Sigmoid colon (tissue), 7 donors: ENCODE results near the gene RNF7. TPM values are rescaled to one million over a fixed set of nuclear protein-coding genes. Genes with fewer than 3 reads are reported as not detected.

ENCODE experiments used
- DNase-seq: peaks from one replicate; pipeline ENCODE4 v3.0.0-alpha.2; 2019
- H3K27ac ChIP-seq, 4 donors: fragments of 200-600 bp; sonication (generic); one replicate each; pipeline ENCODE4 v1.5.1; 2016 to 2019; ENCODE audit warnings: mild to moderate bottlenecking in 1 of 4
- H3K27me3 ChIP-seq, 3 donors: fragments of 200-600 bp; sonication (generic); one replicate each; pipeline ENCODE4 v1.5.1; 2019; ENCODE audit warnings: mild to moderate bottlenecking in 1 of 3
- H3K36me3 ChIP-seq, 4 donors: fragments of 200-600 bp; sonication (generic); one replicate each; pipeline ENCODE4 v1.5.1; 2016 to 2019
- H3K4me1 ChIP-seq, 4 donors: fragments of 200-600 bp; sonication (generic); one replicate each; pipeline ENCODE4 v1.5.1; 2017 to 2019
- H3K4me3 ChIP-seq, 4 donors: fragments of 200-600 bp; sonication (generic); one replicate each; pipeline ENCODE4 v1.5.1; 2017 to 2019; ENCODE audit warnings: mild to moderate bottlenecking in 2 of 4, moderate library complexity in 1 of 4
- H3K9me3 ChIP-seq, 4 donors: fragments of 200-600 bp in 3 of 4; sonication (generic) in 3 of 4; one replicate each; pipeline versions ENCODE4 v1.5.1 to v1.6.1; 2013 to 2019
- EP300 ChIP-seq, 4 donors: sonication (generic); formaldehyde crosslinking; IDR thresholded peaks; one replicate each; pipeline ENCODE4 v1.6.1; 2017; ENCODE audit warnings: antibody characterized with exemption in 4 of 4
- POLR2A ChIP-seq, 2 donors: fragments of 450-650 bp; IDR thresholded peaks; one replicate each; pipeline ENCODE4 v1.6.1; 2016; ENCODE audit warnings: antibody characterized with exemption in 2 of 2, mild to moderate bottlenecking in 2 of 2, moderate library complexity in 2 of 2
- POLR2AphosphoS5 ChIP-seq, 4 donors: sonication (generic); formaldehyde crosslinking; IDR thresholded peaks; one replicate each; pipeline ENCODE4 v1.6.1; 2017; ENCODE audit warnings: antibody characterized with exemption in 4 of 4
- WGBS, 2 donors: extraction: QIAGEN DNeasy Blood & Tissue Kit; methylation state at CpG; one replicate each; pipeline ENCODE4 v1.1.7; 2013; 5-methylcytosine and 5-hydroxymethylcytosine counted together
- intact Hi-C: fragments of 100-400 bp; cut with DNase I; formaldehyde crosslinking; loops from one replicate; pipeline ENCODE4 v1.15.1; 2023
- polyA plus RNA-seq, 3 donors: library from polyadenylated mRNA; stranded (reverse); fragments of 200-250 nt; gene quantifications; one replicate each; pipeline ENCODE4 v1.2.3, GENCODE V29; 2013
- small RNA-seq, 3 donors: library from RNA; depleted of rRNA; stranded (forward); fragments of <200 nt; gene quantifications; one replicate each; pipeline ENCODE3, GENCODE V24; 2016
- total RNA-seq, 4 donors: library from RNA; depleted of rRNA; stranded (reverse); fragments of >200 nt; gene quantifications; one replicate each; pipeline ENCODE4 v1.1.0, GENCODE V29; 2016
- TF ChIP-seq, protein P1 (sequence below), 4 experiments: fragments of 450-650 bp in 3 of 4; fragments of 200-600 bp in 1 of 4; IDR thresholded peaks; one replicate each; pipeline ENCODE4 v1.5.1; 2016 to 2019; ENCODE audit warnings: antibody characterized with exemption in 4 of 4, mild to moderate bottlenecking in 3 of 4, moderate library complexity in 2 of 4
- donor health status: healthy with polysubstance abuse.
- donor health status: Bipolar disorder and iron deficiency.
- donor health status: healthy.

The RNF7 gene
- total and polyA plus RNA-seq, 7 donors: 87.2 to 292 (median 139) TPM

DNA sequence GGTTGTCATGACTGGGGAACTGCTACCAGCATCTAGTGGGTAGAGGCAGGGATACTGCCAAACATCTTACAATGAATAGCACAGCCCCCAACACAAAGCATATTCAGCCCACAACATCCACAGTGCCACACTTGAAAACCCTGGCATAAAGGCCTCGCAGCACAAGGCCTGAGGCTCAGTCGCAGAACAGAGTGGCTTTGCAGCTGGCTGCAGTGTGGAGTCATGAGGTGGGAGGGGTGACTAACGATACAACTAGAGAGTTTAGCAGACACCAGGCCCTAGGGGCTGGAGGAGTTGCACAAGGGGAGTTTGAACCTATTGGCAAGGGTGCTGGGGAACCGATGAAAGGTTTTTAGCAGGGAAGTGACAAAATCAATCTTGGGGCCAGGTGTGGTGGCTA lies 57.2 kb downstream of the RNF7 start:
- no peaks in the 10 kb centered on the region for H3K36me3 ChIP-seq
- intact Hi-C loops: loop anchor here (5.0 kb wide), 1 partner anchor 58 kb away; the partner anchor contains the start of gene RNF7
- DNase-seq: no peak
- no peak for TF ChIP-seq POLR2A (IDR thresholded peaks at IDR 0.05)
- TF ChIP-seq, protein P1, sequence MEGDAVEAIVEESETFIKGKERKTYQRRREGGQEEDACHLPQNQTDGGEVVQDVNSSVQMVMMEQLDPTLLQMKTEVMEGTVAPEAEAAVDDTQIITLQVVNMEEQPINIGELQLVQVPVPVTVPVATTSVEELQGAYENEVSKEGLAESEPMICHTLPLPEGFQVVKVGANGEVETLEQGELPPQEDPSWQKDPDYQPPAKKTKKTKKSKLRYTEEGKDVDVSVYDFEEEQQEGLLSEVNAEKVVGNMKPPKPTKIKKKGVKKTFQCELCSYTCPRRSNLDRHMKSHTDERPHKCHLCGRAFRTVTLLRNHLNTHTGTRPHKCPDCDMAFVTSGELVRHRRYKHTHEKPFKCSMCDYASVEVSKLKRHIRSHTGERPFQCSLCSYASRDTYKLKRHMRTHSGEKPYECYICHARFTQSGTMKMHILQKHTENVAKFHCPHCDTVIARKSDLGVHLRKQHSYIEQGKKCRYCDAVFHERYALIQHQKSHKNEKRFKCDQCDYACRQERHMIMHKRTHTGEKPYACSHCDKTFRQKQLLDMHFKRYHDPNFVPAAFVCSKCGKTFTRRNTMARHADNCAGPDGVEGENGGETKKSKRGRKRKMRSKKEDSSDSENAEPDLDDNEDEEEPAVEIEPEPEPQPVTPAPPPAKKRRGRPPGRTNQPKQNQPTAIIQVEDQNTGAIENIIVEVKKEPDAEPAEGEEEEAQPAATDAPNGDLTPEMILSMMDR (IDR thresholded peaks at IDR 0.05): no peak
- no peak for TF ChIP-seq POLR2AphosphoS5 (IDR thresholded peaks at IDR 0.05)
- TF ChIP-seq EP300 (IDR thresholded peaks at IDR 0.05): no peak
- no peaks in the 10 kb centered on the region for H3K27me3 ChIP-seq
- H3K4me3 ChIP-seq: no peak overlapping the region
- H3K4me1 ChIP-seq: peaks cover 0 to 47% (median 38%) of the 10 kb centered on the region in 4 donors
- peak overlapping the region in 2 of 4 donors; percentile 85 to 86 for H3K27ac ChIP-seq
- WGBS, 2 donors: 76 to 93% methylated on average over 4 of the region's 4 CpGs
- H3K9me3 ChIP-seq: no peaks in the 10 kb centered on the region

DNA sequence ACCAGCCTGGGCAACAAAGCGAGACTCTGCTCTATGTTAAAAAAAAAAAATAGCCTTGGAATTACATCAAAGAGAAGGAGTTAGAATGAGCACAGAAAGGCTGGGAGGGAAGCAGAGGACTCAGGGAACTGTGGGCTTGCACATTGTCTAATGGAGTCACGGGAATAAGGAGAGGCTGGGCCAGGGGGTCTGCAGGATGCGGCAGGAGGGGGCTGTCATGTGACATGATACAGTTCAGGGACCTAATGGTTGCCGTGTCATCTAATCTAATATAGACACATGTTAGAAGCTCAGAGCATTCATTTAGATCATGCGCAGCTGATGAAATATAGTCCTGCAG lies 57.6 kb downstream of the RNF7 start:
- intact Hi-C loops: loop anchor here (5.0 kb wide), 1 partner anchor 58 kb away; the partner anchor contains the start of gene RNF7
- no peak for TF ChIP-seq POLR2A (IDR thresholded peaks at IDR 0.05)
- TF ChIP-seq, protein P1 (IDR thresholded peaks at IDR 0.05): no peak
- no peak for TF ChIP-seq POLR2AphosphoS5 (IDR thresholded peaks at IDR 0.05)
- no peak for TF ChIP-seq EP300 (IDR thresholded peaks at IDR 0.05)
- WGBS, 2 donors: 87 to 92% methylated on average over 5 of the region's 5 CpGs

DNA sequence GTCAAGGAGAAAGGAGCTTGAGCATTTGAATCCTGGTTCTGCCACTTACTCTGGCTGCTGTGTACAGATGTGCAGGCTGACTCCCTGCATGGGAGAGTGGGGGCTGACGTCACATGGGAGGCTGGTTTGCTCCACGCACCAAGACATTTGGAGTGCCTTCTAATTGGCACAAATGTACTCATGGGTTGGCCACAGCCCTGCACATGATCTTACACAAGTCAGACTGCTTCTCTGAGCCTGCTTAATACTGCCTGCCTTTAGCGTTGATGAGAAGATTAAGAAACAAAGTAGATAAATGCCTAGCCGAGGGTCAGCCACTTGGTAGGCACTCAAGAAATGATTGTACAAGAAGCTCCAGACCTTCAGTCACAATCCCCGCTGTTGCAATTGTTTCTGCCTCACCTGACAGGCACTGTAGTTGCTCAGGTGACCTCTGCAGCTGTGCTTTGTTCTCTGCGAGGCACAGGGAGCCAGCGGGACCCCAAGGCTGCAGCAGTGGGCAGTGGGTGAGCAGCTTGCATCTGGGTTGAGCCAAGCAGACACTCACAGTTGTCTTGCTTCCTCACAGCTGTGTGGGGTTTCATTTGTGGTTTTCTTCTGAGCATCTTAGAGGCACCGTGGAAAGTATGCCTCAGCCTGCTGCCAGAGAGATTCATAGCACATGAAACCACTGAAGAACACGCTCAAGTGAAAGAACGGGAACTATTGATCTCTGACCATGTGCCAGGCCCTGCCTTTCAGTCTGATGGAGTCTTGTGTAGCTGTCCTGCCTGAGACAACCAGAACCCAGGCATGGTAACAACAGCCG lies 58.2 kb downstream of the RNF7 start:
- 47 to 82% methylated on average over 11 of the region's 11 CpGs for WGBS, 2 donors
- peak overlapping the region; percentile 78 to 86 (median 85) for H3K27ac ChIP-seq
- DNase-seq: peak; percentile 86
- no peaks in the 10 kb centered on the region for H3K36me3 ChIP-seq
- H3K4me3 ChIP-seq: peak overlapping the region in 2 of 4 donors; percentile 44 to 46
- peaks cover 0 to 47% (median 38%) of the 10 kb centered on the region in 4 donors for H3K4me1 ChIP-seq
- H3K9me3 ChIP-seq: no peaks in the 10 kb centered on the region
- TF ChIP-seq POLR2A (IDR thresholded peaks at IDR 0.05) (no peak), EP300 (IDR thresholded peaks at IDR 0.05) (peak in 2 of 4 donors; percentile 18 to 57), POLR2AphosphoS5 (IDR thresholded peaks at IDR 0.05) (peak in 3 of 4 donors; percentile 28 to 70 (median 35))
- intact Hi-C loops: loop anchor here (5.0 kb wide), 1 partner anchor 59 kb away; the partner anchor contains the start of gene RNF7
- H3K27me3 ChIP-seq: no peaks in the 10 kb centered on the region

More for the DNA sequence above, 57.6 kb downstream of the RNF7 start:
- H3K4me3 ChIP-seq: no peak overlapping the region
- no peaks in the 10 kb centered on the region for H3K27me3 ChIP-seq
- DNase-seq: no peak
- peak overlapping the region in 3 of 4 donors; percentile 85 to 86 (median 85) for H3K27ac ChIP-seq
- H3K9me3 ChIP-seq: no peaks in the 10 kb centered on the region
- peaks cover 0 to 47% (median 38%) of the 10 kb centered on the region in 4 donors for H3K4me1 ChIP-seq
- H3K36me3 ChIP-seq: no peaks in the 10 kb centered on the region

Small RNAs within 50 kb of the gene (small RNA-seq; reads per million reads assigned to genes)
- 0 reads per million in 3 donors for gene AC112771.1

Other genes with a start within 250 kb of the RNF7 start
- not detected for gene GRK7, start 25.1 kb downstream of the RNF7 start, total RNA-seq
- under 1 TPM in 2 of 3 donors, not detected in 1; under 0.01 to 0.06 TPM for gene GRK7, start 25.1 kb downstream of the RNF7 start, polyA plus RNA-seq
- gene ATP1B3, start 138.3 kb downstream of the RNF7 start, total RNA-seq: 10 to 100 TPM; 29.9 to 69.5 (median 42.5) TPM
- gene ATP1B3, start 138.3 kb downstream of the RNF7 start, polyA plus RNA-seq: 100 to 1,000 TPM; 105 to 235 (median 117) TPM